GM12878 (cell line): ENCODE data around the gene LMNB1. TPM values are rescaled to one million over a fixed set of nuclear protein-coding genes. Genes with fewer than 3 reads are reported as not detected.

Source experiments
- ATAC-seq: fragments of 200-7000 bp; cut with Tn5 transposase; 3 replicates; pipeline ENCODE4 v1.9.1; 2020; ENCODE audit warnings: mild to moderate bottlenecking, moderate library complexity
- BruUV-seq: library from RNA; stranded (reverse); fragments of 400-500 nt; replicated peaks from 2 replicates; lab custom pipeline; 2021; lab: Mats Ljungman, UMichigan
- CTCF ChIA-PET: fragments of 300-600 bp; sonication (Branson Sonifier 250); formaldehyde crosslinking; extraction: SDS; loops from one replicate; lab custom pipeline; 2021; ENCODE audit warnings: inconsistent platforms; lab: Yijun Ruan, JAX
- POLR2A ChIA-PET: fragments of 350-600 bp; formaldehyde crosslinking; extraction: SDS; loops from one replicate; lab custom pipeline; 2021; ENCODE audit warnings: inconsistent platforms; lab: Charles Lee
- RAD21 ChIA-PET: fragments of 300-600 bp; sonication (Branson Sonifier 250); formaldehyde crosslinking; loops from one replicate; lab custom pipeline; 2023; ENCODE audit warnings: antibody characterized with exemption; ENCODE audit not compliant: unreplicated experiment; lab: Charles Lee
- SMC1A ChIA-PET: fragments of 300-600 bp; sonication (Branson Sonifier 250); formaldehyde crosslinking; loops from one replicate; lab custom pipeline; 2023; ENCODE audit not compliant: unreplicated experiment, uncharacterized antibody; lab: Charles Lee
- DNase-seq: peaks from one replicate; pipeline ENCODE4 v3.0.0-alpha.2; 2011; ENCODE audit warnings: low read depth, low spot score
- FAIRE-seq: peaks from 3 replicates; lab custom pipeline; 2011; peaks lifted over from hg19 to GRCh38; lab: Jason Lieb, UNC
- H2AFZ ChIP-seq: 2 replicates; pipeline ENCODE4 v1.6.0; 2011; ENCODE audit warnings: low read depth, low read length, control low read depth; ENCODE audit not compliant: control insufficient read depth
- H3K27ac ChIP-seq: 2 replicates; pipeline ENCODE4 v1.5.1; 2011; ENCODE audit warnings: control low read depth; ENCODE audit not compliant: control insufficient read depth, insufficient read depth
- H3K27me3 ChIP-seq, 2 experiments: replicated peaks in 1 of 2; 2 replicates each; pipeline versions ENCODE4 v1.6.0 to v1.6.1; 2011; ENCODE audit warnings: low read length in 1 of 2; ENCODE audit not compliant: control insufficient read depth in 2 of 2, insufficient read depth in 2 of 2
- H3K36me3 ChIP-seq, 2 experiments: 2 replicates each; pipeline ENCODE4 v1.5.1; 2011; ENCODE audit warnings: low read length in 1 of 2; ENCODE audit not compliant: control insufficient read depth in 2 of 2, insufficient read depth in 2 of 2
- H3K4me1 ChIP-seq: 2 replicates; pipeline ENCODE4 v1.6.1; 2011; ENCODE audit warnings: mild to moderate bottlenecking, low read length, moderate library complexity, mixed read lengths; ENCODE audit not compliant: control insufficient read depth, insufficient read depth
- H3K4me2 ChIP-seq: 2 replicates; pipeline ENCODE4 v1.6.0; 2011; ENCODE audit warnings: control low read depth; ENCODE audit not compliant: control insufficient read depth, insufficient read depth
- H3K4me3 ChIP-seq: fragments of 200-600 bp; sonication (generic); 2 replicates; pipeline ENCODE4 v1.5.1; 2016
- H3K79me2 ChIP-seq: 2 replicates; pipeline ENCODE4 v1.6.0; 2011; ENCODE audit warnings: low read length; ENCODE audit not compliant: control insufficient read depth, insufficient read depth
- H3K9ac ChIP-seq: 2 replicates; pipeline ENCODE4 v1.8.0; 2011; ENCODE audit warnings: low read length, control low read depth, mixed read lengths; ENCODE audit not compliant: control insufficient read depth, insufficient read depth
- H3K9me3 ChIP-seq: replicated peaks from 3 replicates; pipeline ENCODE4 v1.5.1; 2011; ENCODE audit warnings: mild to moderate bottlenecking, low read length; ENCODE audit not compliant: control insufficient read depth, insufficient read depth
- H4K20me1 ChIP-seq: 2 replicates; pipeline ENCODE4 v1.6.0; 2011; ENCODE audit not compliant: control insufficient read depth, insufficient read depth
- CEBPZ ChIP-seq: fragments of 150-350 bp; IDR thresholded peaks from 2 replicates; pipeline ENCODE4 v1.6.1; 2016; ENCODE audit warnings: low read depth, low read length
- ETV6 ChIP-seq, 2 experiments: fragments of 450-650 bp in 1 of 2; IDR thresholded peaks in 1 of 2; conservative IDR thresholded peaks in 1 of 2; 2 replicates each; pipeline ENCODE4 v1.6.1; 2014; ENCODE audit warnings: antibody characterized with exemption in 1 of 2, borderline replicate concordance in 1 of 2, low read depth in 1 of 2, mild to moderate bottlenecking in 1 of 2, moderate library complexity in 1 of 2
- SIN3A ChIP-seq: IDR thresholded peaks from 2 replicates; pipeline ENCODE4 v1.6.1; 2012; ENCODE audit warnings: low read depth, low read length, improper control_type of control experiment
- TBL1XR1 ChIP-seq: IDR thresholded peaks from 2 replicates; pipeline ENCODE4 v1.6.1; 2012; ENCODE audit warnings: low read depth, low read length, improper control_type of control experiment
- ZNF622 ChIP-seq: fragments of 450-650 bp; IDR thresholded peaks from 2 replicates; pipeline ENCODE4 v1.6.1; 2017; ENCODE audit warnings: mild to moderate bottlenecking, inconsistent platforms
- WGBS: methylation state at CpG from one replicate; pipeline ENCODE4 v1.1.6; 2016; ENCODE audit warnings: low lambda C conversion rate; ENCODE audit not compliant: insufficient replicate concordance, insufficient coverage; ENCODE audit errors: missing lambda C conversion rate; 5-methylcytosine and 5-hydroxymethylcytosine counted together
- in situ Hi-C: fragments of 300-500 bp; cut with MboI; formaldehyde crosslinking; loops from 9 replicates; pipeline ENCODE4 v1.14.3; 2018; ENCODE audit warnings: mixed read lengths
- intact Hi-C: fragments of 100-400 bp; cut with micrococcal nuclease; formaldehyde crosslinking; loops from one replicate; pipeline ENCODE4 v1.14.2; 2022; ENCODE audit not compliant: unreplicated experiment
- polyA plus RNA-seq, 11 experiments: library from polyadenylated mRNA; depleted of rRNA in 4 of 11; unstranded in 6 of 11; stranded (reverse) in 5 of 11; fragments of >200 nt; fragmentation: Nextera tagmentation in 4 of 11; fragmentation: Illumina TruSeq in 1 of 11; extraction: Ambion mirVana in 4 of 11; extraction: Trizol in 1 of 11; gene quantifications; 1 replicate in 1 of 11; 2 replicates in 10 of 11; pipeline versions ENCODE4 v1.2.1 to v1.2.3, GENCODE V29; 2011 to 2016; ENCODE audit warnings: inconsistent platforms in 2 of 11, missing spikeins in 2 of 11, low read depth in 1 of 11
- total RNA-seq, 4 experiments: library from RNA; depleted of rRNA in 3 of 4; stranded (reverse); fragments of >200 nt in 3 of 4; fragmentation: Illumina TruSeq in 1 of 4; extraction: Trizol in 1 of 4; gene quantifications; 2 replicates each; pipeline versions ENCODE4 v1.2.1 to v1.2.3, GENCODE V29; 2013 to 2021
- TF ChIP-seq, protein P1 (sequence below): IDR thresholded peaks from 2 replicates; pipeline ENCODE4 v1.6.1; 2012; ENCODE audit warnings: improper control_type of control experiment, low read depth, low read length; ENCODE audit not compliant: insufficient replicate concordance

The LMNB1 gene
- total and polyA plus RNA-seq, 10 of the 15 experiments (the other 5 are each of a cell fraction or from before 2014, with no cell fraction given), result 7.0 to 185 (median 86.4) TPM

- Histone ChIP-seq H3K9me3 (no peaks in the 10 kb centered on the region), H3K4me2 (no peak overlapping the region), H3K27ac (no peak overlapping the region), H3K4me3 (no peak overlapping the region), H2AFZ (no peak overlapping the region), H3K4me1 (no peaks in the 10 kb centered on the region), H4K20me1 (no peaks in the 10 kb centered on the region), H3K79me2 (no peaks in the 10 kb centered on the region), H3K27me3 (no peaks in the 10 kb centered on the region), H3K9ac (no peak overlapping the region), H3K36me3 (no peaks in the 10 kb centered on the region)
- DNase-seq (no peak), FAIRE-seq (no peak), ATAC-seq (no peak)
- CTCF ChIA-PET, result no interaction called here
- RAD21 ChIA-PET, result no interaction called here
- POLR2A ChIA-PET, result no interaction called here
- TF ChIP-seq ETV6 (conservative IDR thresholded peaks at IDR 0.05 in 1 of 2, IDR thresholded peaks at IDR 0.05 in 1 of 2; ENCODE audit: borderline replicate concordance in 1 of 2, low read depth in 1 of 2), result no peak
- in situ Hi-C loops, result no loop called here
- WGBS, result 94% methylated on average over 7 of the region's 8 CpGs
- SMC1A ChIA-PET, result no interaction called here
- BruUV-seq, result no TSS peak
- intact Hi-C loops, result no loop called here
Measured at GRCh38 chr5:126866851-126867636, 90.1 kb downstream of the LMNB1 start.

DNA sequence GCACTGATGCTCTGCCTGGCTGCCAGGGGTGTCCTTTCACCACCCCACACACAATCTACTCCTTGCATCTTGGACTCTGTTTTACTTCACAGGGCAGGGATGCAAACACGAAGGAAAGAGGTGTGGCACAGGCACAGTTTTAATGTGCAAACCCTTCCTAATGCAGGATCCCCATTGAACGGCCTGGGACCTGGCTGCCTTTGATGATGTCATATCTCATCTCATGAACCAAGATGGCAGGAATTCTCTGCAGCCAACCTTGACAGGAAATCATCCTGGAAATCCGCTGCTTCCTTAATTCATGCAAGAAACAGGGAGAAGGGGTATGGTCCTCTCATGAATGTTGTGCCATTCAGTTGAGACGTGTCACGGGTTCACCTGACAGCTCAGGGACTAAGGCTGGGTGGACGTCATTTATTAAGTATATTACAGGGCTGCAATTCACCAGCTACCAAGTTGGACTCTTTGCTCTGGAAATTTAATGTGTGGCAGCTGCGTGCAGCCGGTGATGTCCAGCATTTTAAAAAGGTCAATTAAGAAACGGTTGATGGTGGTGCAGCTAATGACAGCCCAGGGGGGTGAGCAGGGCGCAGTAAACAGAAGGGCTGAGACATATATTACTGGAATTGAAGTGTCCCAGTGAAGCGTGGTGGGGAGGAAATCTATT lies 91.5 kb downstream of the LMNB1 start:
- Histone ChIP-seq H3K9ac (no peak overlapping the region), H3K4me2 (peak overlapping the region; percentile 63; the same call in 1 of the 2 replicates), H3K27ac (no peak overlapping the region), H3K36me3 (no peaks in the 10 kb centered on the region), H3K9me3 (no peaks in the 10 kb centered on the region), H3K79me2 (no peaks in the 10 kb centered on the region), H2AFZ (no peak overlapping the region; the same call in 1 of the 2 replicates), H4K20me1 (no peaks in the 10 kb centered on the region), H3K4me3 (no peak overlapping the region), H3K4me1 (no peaks in the 10 kb centered on the region), H3K27me3 (no peaks in the 10 kb centered on the region)
- WGBS, result 87% methylated on average over 11 of the region's 11 CpGs
- ChIA-PET CTCF (no interaction called here), POLR2A (no interaction called here), SMC1A (no interaction called here), RAD21 (no interaction called here)
- in situ Hi-C loops (no loop called here), intact Hi-C loops (no loop called here)
- DNase-seq, result no peak
- no peak for ATAC-seq
- BruUV-seq, result no TSS peak
- FAIRE-seq, result no peak
- TF ChIP-seq, protein P1, sequence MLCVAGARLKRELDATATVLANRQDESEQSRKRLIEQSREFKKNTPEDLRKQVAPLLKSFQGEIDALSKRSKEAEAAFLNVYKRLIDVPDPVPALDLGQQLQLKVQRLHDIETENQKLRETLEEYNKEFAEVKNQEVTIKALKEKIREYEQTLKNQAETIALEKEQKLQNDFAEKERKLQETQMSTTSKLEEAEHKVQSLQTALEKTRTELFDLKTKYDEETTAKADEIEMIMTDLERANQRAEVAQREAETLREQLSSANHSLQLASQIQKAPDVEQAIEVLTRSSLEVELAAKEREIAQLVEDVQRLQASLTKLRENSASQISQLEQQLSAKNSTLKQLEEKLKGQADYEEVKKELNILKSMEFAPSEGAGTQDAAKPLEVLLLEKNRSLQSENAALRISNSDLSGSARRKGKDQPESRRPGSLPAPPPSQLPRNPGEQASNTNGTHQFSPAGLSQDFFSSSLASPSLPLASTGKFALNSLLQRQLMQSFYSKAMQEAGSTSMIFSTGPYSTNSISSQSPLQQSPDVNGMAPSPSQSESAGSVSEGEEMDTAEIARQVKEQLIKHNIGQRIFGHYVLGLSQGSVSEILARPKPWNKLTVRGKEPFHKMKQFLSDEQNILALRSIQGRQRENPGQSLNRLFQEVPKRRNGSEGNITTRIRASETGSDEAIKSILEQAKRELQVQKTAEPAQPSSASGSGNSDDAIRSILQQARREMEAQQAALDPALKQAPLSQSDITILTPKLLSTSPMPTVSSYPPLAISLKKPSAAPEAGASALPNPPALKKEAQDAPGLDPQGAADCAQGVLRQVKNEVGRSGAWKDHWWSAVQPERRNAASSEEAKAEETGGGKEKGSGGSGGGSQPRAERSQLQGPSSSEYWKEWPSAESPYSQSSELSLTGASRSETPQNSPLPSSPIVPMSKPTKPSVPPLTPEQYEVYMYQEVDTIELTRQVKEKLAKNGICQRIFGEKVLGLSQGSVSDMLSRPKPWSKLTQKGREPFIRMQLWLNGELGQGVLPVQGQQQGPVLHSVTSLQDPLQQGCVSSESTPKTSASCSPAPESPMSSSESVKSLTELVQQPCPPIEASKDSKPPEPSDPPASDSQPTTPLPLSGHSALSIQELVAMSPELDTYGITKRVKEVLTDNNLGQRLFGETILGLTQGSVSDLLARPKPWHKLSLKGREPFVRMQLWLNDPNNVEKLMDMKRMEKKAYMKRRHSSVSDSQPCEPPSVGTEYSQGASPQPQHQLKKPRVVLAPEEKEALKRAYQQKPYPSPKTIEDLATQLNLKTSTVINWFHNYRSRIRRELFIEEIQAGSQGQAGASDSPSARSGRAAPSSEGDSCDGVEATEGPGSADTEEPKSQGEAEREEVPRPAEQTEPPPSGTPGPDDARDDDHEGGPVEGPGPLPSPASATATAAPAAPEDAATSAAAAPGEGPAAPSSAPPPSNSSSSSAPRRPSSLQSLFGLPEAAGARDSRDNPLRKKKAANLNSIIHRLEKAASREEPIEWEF, result no peak
- TF ChIP-seq CEBPZ (no peak), ZNF622 (no peak), SIN3A (no peak), TBL1XR1 (no peak)
